GM19455 (cell line): Measurements from ENCODE around the gene ZXDC.

Source experiments
- ATAC-seq: cut with Tn5 transposase; IDR thresholded peaks from one replicate; pipeline ENCODE4 v1.9.1; 2021; ENCODE audit not compliant: unreplicated experiment

The ZXDC gene

GRCh38 chr3:126490619-126491018, 14.9 kb upstream of the ZXDC start:
- ATAC-seq, result no peak

GRCh38 chr3:126488886-126489569, 13.3 kb upstream of the ZXDC start:
- no peak for ATAC-seq

- ATAC-seq, result no peak
These were observed 12.5 kb upstream of the ZXDC start for GRCh38 chr3:126488185-126488584.

- ATAC-seq, result no peak
These were observed 11.6 kb upstream of the ZXDC start for GRCh38 chr3:126487151-126487771.

- ATAC-seq, result no peak
These were observed 10.7 kb upstream of the ZXDC start for GRCh38 chr3:126486360-126486847.

- no peak for ATAC-seq
These were observed 10.3 kb upstream of the ZXDC start for GRCh38 chr3:126485956-126486355.

GRCh38 chr3:126485176-126485897, 9.6 kb upstream of the ZXDC start:
- no peak for ATAC-seq

GRCh38 chr3:126484662-126485061, 9.0 kb upstream of the ZXDC start:
- ATAC-seq, result no peak

GRCh38 chr3:126484148-126484547, 8.5 kb upstream of the ZXDC start:
- ATAC-seq, result no peak

GRCh38 chr3:126483321-126483761, 7.7 kb upstream of the ZXDC start:
- ATAC-seq, result no peak

GRCh38 chr3:126482503-126483255, 7.0 kb upstream of the ZXDC start:
- ATAC-seq, result no peak

GRCh38 chr3:126481808-126482502, 6.3 kb upstream of the ZXDC start:
- ATAC-seq, result no peak

GRCh38 chr3:126480861-126481260, 5.2 kb upstream of the ZXDC start:
- ATAC-seq, result no peak

- ATAC-seq, result no peak
These were observed 4.5 kb upstream of the ZXDC start for GRCh38 chr3:126480206-126480605.

- ATAC-seq, result no peak
These were observed 4.0 kb upstream of the ZXDC start for GRCh38 chr3:126479642-126480041.

GRCh38 chr3:126478581-126479310, 3.1 kb upstream of the ZXDC start:
- ATAC-seq, result no peak

GRCh38 chr3:126477061-126477380, 1.3 kb upstream of the ZXDC start:
- ATAC-seq, result no peak

- peak; percentile 23 for ATAC-seq
These were observed 722 bp upstream of the ZXDC start for GRCh38 chr3:126476166-126477060.
